ENCODE measurements around the gene ERCC1. TPM values are rescaled to one million over a fixed set of nuclear protein-coding genes. Genes with fewer than 3 reads are reported as not detected.
A peak's percentile ranks its signal among the peaks of the same experiment; 100 is the strongest.

ERCC1 gene
- total and polyA plus RNA-seq, 2 of the 13 experiments (the other 11 are each of a cell fraction or from before 2014, with no cell fraction given): 40.0 to 66.4 TPM

- TF ChIP-seq HNF1A (IDR thresholded peaks at IDR 0.05; ENCODE audit: low read depth) (no peak), HNF1A (CRISPR knock-in tag; IDR thresholded peaks at IDR 0.05; ENCODE audit: borderline replicate concordance) (no peak), ZNF747 (CRISPR knock-in tag; IDR thresholded peaks at IDR 0.05; ENCODE audit: borderline replicate concordance) (no peak), ZNF20 (CRISPR knock-in tag; IDR thresholded peaks at IDR 0.05) (no peak), ZFY (CRISPR knock-in tag; IDR thresholded peaks at IDR 0.05) (peak; percentile 72; the same call in 1 of the 2 replicates), MLLT10 (CRISPR knock-in tag; IDR thresholded peaks at IDR 0.05) (no peak), ZBTB26 (CRISPR knock-in tag; IDR thresholded peaks at IDR 0.05; ENCODE audit: borderline replicate concordance) (no peak; the same call in 1 of the 2 replicates), NPAS2 (CRISPR knock-in tag; IDR thresholded peaks at IDR 0.05; ENCODE audit: borderline replicate concordance) (no peak), PCBP1 (IDR thresholded peaks at IDR 0.05; ENCODE audit: borderline replicate concordance, low read depth, low read length) (peak; percentile 95; the same call in 1 of the 2 replicates), ZBTB39 (CRISPR knock-in tag; IDR thresholded peaks at IDR 0.05) (0 out of 2 replicates have a peak, but pooled peaks have one; percentile 60), ZNF101 (CRISPR knock-in tag; IDR thresholded peaks at IDR 0.05; ENCODE audit: borderline replicate concordance, low read depth) (peak; percentile 41; the same call in 1 of the 2 replicates), U2AF2 (IDR thresholded peaks at IDR 0.05; ENCODE audit: low read depth, low read length) (no peak), ZBTB20 (CRISPR knock-in tag; IDR thresholded peaks at IDR 0.05; ENCODE audit: borderline replicate concordance, low read depth) (no peak), JUN (CRISPR knock-in tag; IDR thresholded peaks at IDR 0.05) (no peak), SP4 (CRISPR knock-in tag; IDR thresholded peaks at IDR 0.05) (peak; percentile 76), YEATS2 (CRISPR knock-in tag; IDR thresholded peaks at IDR 0.05; ENCODE audit: borderline replicate concordance) (peak; percentile 42; the same call in 1 of the 2 replicates), MXD4 (CRISPR knock-in tag; IDR thresholded peaks at IDR 0.05) (peak; percentile 99), NR1H2 (CRISPR knock-in tag; IDR thresholded peaks at IDR 0.05; ENCODE audit: borderline replicate concordance, low read depth) (no peak), TOPORS (CRISPR knock-in tag; IDR thresholded peaks at IDR 0.05) (peak; percentile 48; the same call in 1 of the 2 replicates), CBX5 (CRISPR knock-in tag; IDR thresholded peaks at IDR 0.05; ENCODE audit: borderline replicate concordance) (peak; percentile 37; the same call in 1 of the 2 replicates), TGIF2 (CRISPR knock-in tag; IDR thresholded peaks at IDR 0.05) (peak; percentile 81; the same call in 1 of the 2 replicates), ZNF546 (CRISPR knock-in tag; conservative IDR thresholded peaks at IDR 0.05) (0 out of 2 replicates have a peak, but pooled peaks have one; percentile 56)
Observed at GRCh38 chr19:45406226-45407090, 17.3 kb downstream of the ERCC1 start, which contains the start of gene POLR1G (continued).
